ENCODE data around the gene RXFP1. TPM values are rescaled to one million over a fixed set of nuclear protein-coding genes. Genes with fewer than 3 reads are reported as not detected.

Gene RXFP1
- total RNA-seq, 1 experiment from 2014 or later, result not detected

GRCh38 chr4:158581161-158581560 is 59.5 kb downstream of the RXFP1 start:
- CTCF ChIA-PET, result no interaction called here
- BruUV-seq (replicated peaks), result no TSS peak
- no peak for TF ChIP-seq EZH2 (IDR thresholded peaks at IDR 0.05; ENCODE audit: borderline replicate concordance, low read depth, low read length, poor library complexity, severe bottlenecking)
- TF ChIP-seq CTCF (conservative IDR thresholded peaks at IDR 0.05; ENCODE audit: low read depth, low read length), result no peak

GRCh38 chr4:158586881-158587280 is 65.2 kb downstream of the RXFP1 start:
- POLR2A ChIA-PET (ENCODE audit: low non-redundant PET), result no interaction called here
- H3K36me3 ChIP-seq (ENCODE audit: insufficient read depth, low read length, poor library complexity, severe bottlenecking), result no peaks in the 10 kb centered on the region
- H3K4me1 ChIP-seq (ENCODE audit: insufficient read depth, low read length, poor library complexity, severe bottlenecking), result no peaks in the 10 kb centered on the region
- no peak overlapping the region for H3K27ac ChIP-seq (ENCODE audit: low read depth, low read length, poor library complexity, severe bottlenecking)
- no peak for DNase-seq (ENCODE audit: low spot score)
- CTCF ChIA-PET, result no interaction called here
- H3K27me3 ChIP-seq (replicated peaks; ENCODE audit: insufficient read depth, low read depth, low read length, poor library complexity), result no peaks in the 10 kb centered on the region
- TF ChIP-seq CTCF (conservative IDR thresholded peaks at IDR 0.05; ENCODE audit: low read depth, low read length), result no peak
- TF ChIP-seq EZH2 (IDR thresholded peaks at IDR 0.05; ENCODE audit: borderline replicate concordance, low read depth, low read length, poor library complexity, severe bottlenecking), result no peak
- intact Hi-C loops (cut with micrococcal nuclease; ENCODE audit: unreplicated experiment), result no loop called here
- H3K4me3 ChIP-seq (ENCODE audit: low read depth, low read length, poor library complexity, severe bottlenecking), result no peak overlapping the region
- no TSS peak for BruUV-seq (replicated peaks)
- H3K9me3 ChIP-seq (ENCODE audit: low read depth, low read length, poor library complexity, severe bottlenecking), result no peaks in the 10 kb centered on the region

More at GRCh38 chr4:158581161-158581560, 59.5 kb downstream of the RXFP1 start:
- DNase-seq (ENCODE audit: low spot score), result no peak
- Histone ChIP-seq H3K36me3 (ENCODE audit: insufficient read depth, low read length, poor library complexity, severe bottlenecking) (no peaks in the 10 kb centered on the region), H3K27me3 (replicated peaks; ENCODE audit: insufficient read depth, low read depth, low read length, poor library complexity) (no peaks in the 10 kb centered on the region), H3K4me3 (ENCODE audit: low read depth, low read length, poor library complexity, severe bottlenecking) (no peak overlapping the region), H3K4me1 (ENCODE audit: insufficient read depth, low read length, poor library complexity, severe bottlenecking) (no peaks in the 10 kb centered on the region), H3K9me3 (ENCODE audit: low read depth, low read length, poor library complexity, severe bottlenecking) (no peaks in the 10 kb centered on the region), H3K27ac (ENCODE audit: low read depth, low read length, poor library complexity, severe bottlenecking) (no peak overlapping the region)
- intact Hi-C loops (cut with micrococcal nuclease; ENCODE audit: unreplicated experiment), result no loop called here
- POLR2A ChIA-PET (ENCODE audit: low non-redundant PET), result no interaction called here

GRCh38 chr4:158588285-158588684 is 66.6 kb downstream of the RXFP1 start:
- Histone ChIP-seq H3K27ac (ENCODE audit: low read depth, low read length, poor library complexity, severe bottlenecking) (no peak overlapping the region), H3K4me3 (ENCODE audit: low read depth, low read length, poor library complexity, severe bottlenecking) (no peak overlapping the region), H3K36me3 (ENCODE audit: insufficient read depth, low read length, poor library complexity, severe bottlenecking) (no peaks in the 10 kb centered on the region), H3K27me3 (replicated peaks; ENCODE audit: insufficient read depth, low read depth, low read length, poor library complexity) (no peaks in the 10 kb centered on the region), H3K9me3 (ENCODE audit: low read depth, low read length, poor library complexity, severe bottlenecking) (no peaks in the 10 kb centered on the region), H3K4me1 (ENCODE audit: insufficient read depth, low read length, poor library complexity, severe bottlenecking) (no peaks in the 10 kb centered on the region)
- CTCF ChIA-PET, result no interaction called here
- BruUV-seq (replicated peaks), result no TSS peak
- no peak for TF ChIP-seq EZH2 (IDR thresholded peaks at IDR 0.05; ENCODE audit: borderline replicate concordance, low read depth, low read length, poor library complexity, severe bottlenecking)
- TF ChIP-seq CTCF (conservative IDR thresholded peaks at IDR 0.05; ENCODE audit: low read depth, low read length), result no peak
- intact Hi-C loops (cut with micrococcal nuclease; ENCODE audit: unreplicated experiment), result no loop called here
- DNase-seq (ENCODE audit: low spot score), result no peak
- POLR2A ChIA-PET (ENCODE audit: low non-redundant PET), result no interaction called here
